Measurements from ENCODE around the gene CCNB2.

DNA sequence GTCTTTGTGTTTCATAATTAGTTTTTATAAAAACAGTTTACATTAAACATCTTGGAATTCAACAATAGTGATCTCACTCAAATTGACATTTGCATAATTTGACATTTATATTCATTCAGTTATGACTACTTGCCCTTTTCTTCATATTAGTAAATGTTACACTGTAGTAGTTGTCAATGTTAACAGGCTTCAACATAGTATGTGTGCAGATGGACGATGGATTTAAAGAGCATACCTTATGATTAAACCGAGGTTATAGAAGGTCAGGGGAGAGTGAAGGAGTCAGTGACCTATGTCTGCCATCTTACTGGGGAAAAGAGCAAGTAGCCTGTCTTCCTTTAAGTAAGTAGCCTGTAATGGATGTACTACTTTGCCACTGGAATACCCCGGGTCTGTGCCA is 8.5 kb upstream of the CCNB2 start:
- TF ChIP-seq, protein P1, sequence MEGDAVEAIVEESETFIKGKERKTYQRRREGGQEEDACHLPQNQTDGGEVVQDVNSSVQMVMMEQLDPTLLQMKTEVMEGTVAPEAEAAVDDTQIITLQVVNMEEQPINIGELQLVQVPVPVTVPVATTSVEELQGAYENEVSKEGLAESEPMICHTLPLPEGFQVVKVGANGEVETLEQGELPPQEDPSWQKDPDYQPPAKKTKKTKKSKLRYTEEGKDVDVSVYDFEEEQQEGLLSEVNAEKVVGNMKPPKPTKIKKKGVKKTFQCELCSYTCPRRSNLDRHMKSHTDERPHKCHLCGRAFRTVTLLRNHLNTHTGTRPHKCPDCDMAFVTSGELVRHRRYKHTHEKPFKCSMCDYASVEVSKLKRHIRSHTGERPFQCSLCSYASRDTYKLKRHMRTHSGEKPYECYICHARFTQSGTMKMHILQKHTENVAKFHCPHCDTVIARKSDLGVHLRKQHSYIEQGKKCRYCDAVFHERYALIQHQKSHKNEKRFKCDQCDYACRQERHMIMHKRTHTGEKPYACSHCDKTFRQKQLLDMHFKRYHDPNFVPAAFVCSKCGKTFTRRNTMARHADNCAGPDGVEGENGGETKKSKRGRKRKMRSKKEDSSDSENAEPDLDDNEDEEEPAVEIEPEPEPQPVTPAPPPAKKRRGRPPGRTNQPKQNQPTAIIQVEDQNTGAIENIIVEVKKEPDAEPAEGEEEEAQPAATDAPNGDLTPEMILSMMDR (tag by site-specific recombination; IDR thresholded peaks at IDR 0.05) = no peak
- TF ChIP-seq KLF16 (tag by site-specific recombination; IDR thresholded peaks at IDR 0.05) = no peak
- no peak for TF ChIP-seq SETDB1 (IDR thresholded peaks at IDR 0.05; ENCODE audit: insufficient read length, low read length)
- TF ChIP-seq ZNF571 (tag by site-specific recombination; IDR thresholded peaks at IDR 0.05) = no peak
- TF ChIP-seq ZBTB20 (tag by site-specific recombination; IDR thresholded peaks at IDR 0.05) = no peak
- TF ChIP-seq, protein P2, sequence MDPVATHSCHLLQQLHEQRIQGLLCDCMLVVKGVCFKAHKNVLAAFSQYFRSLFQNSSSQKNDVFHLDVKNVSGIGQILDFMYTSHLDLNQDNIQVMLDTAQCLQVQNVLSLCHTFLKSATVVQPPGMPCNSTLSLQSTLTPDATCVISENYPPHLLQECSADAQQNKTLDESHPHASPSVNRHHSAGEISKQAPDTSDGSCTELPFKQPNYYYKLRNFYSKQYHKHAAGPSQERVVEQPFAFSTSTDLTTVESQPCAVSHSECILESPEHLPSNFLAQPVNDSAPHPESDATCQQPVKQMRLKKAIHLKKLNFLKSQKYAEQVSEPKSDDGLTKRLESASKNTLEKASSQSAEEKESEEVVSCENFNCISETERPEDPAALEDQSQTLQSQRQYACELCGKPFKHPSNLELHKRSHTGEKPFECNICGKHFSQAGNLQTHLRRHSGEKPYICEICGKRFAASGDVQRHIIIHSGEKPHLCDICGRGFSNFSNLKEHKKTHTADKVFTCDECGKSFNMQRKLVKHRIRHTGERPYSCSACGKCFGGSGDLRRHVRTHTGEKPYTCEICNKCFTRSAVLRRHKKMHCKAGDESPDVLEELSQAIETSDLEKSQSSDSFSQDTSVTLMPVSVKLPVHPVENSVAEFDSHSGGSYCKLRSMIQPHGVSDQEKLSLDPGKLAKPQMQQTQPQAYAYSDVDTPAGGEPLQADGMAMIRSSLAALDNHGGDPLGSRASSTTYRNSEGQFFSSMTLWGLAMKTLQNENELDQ (tag by site-specific recombination; IDR thresholded peaks at IDR 0.05; ENCODE audit: low read depth) = no peak
- TF ChIP-seq, protein P3, sequence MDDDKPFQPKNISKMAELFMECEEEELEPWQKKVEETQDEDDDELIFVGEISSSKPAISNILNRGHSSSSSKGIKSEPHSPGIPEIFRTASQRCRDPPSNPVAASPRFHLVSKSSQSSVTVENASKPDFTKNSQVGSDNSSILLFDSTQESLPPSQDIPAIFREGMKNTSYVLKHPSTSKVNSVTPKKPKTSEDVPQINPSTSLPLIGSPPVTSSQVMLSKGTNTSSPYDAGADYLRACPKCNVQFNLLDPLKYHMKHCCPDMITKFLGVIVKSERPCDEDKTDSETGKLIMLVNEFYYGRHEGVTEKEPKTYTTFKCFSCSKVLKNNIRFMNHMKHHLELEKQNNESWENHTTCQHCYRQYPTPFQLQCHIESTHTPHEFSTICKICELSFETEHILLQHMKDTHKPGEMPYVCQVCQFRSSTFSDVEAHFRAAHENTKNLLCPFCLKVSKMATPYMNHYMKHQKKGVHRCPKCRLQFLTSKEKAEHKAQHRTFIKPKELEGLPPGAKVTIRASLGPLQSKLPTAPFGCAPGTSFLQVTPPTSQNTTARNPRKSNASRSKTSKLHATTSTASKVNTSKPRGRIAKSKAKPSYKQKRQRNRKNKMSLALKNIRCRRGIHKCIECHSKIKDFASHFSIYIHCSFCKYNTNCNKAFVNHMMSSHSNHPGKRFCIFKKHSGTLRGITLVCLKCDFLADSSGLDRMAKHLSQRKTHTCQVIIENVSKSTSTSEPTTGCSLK (tag by site-specific recombination; IDR thresholded peaks at IDR 0.05) = no peak
- TF ChIP-seq ZSCAN30 (tag by site-specific recombination; IDR thresholded peaks at IDR 0.05) = no peak
- no peak for TF ChIP-seq ZXDB (tag by site-specific recombination; IDR thresholded peaks at IDR 0.05)
